HG03039 (cell line): ENCODE measurements around the gene EEIG1.

ENCODE experiments used
- ATAC-seq: cut with Tn5 transposase; IDR thresholded peaks from one replicate; pipeline ENCODE4 v1.9.1; 2021; ENCODE audit warnings: mild to moderate bottlenecking, moderate library complexity; ENCODE audit not compliant: unreplicated experiment

Gene EEIG1

GRCh38 chr9:127975376-127976315, 5.1 kb downstream of the EEIG1 start:
- ATAC-seq: no peak

GRCh38 chr9:127974769-127975261, 6.0 kb downstream of the EEIG1 start:
- no peak for ATAC-seq

GRCh38 chr9:127974001-127974768, 6.6 kb downstream of the EEIG1 start:
- ATAC-seq: no peak

- no peak for ATAC-seq
Measured at GRCh38 chr9:127973169-127974000, 7.4 kb downstream of the EEIG1 start.

- no peak for ATAC-seq
Measured at GRCh38 chr9:127972236-127972871, 8.4 kb downstream of the EEIG1 start.

GRCh38 chr9:127971357-127972235, 9.2 kb downstream of the EEIG1 start:
- no peak for ATAC-seq

- ATAC-seq: peak; percentile 57
Measured at GRCh38 chr9:127970401-127971313, 10.1 kb downstream of the EEIG1 start.

- no peak for ATAC-seq
Measured at GRCh38 chr9:127968700-127969383, 11.9 kb downstream of the EEIG1 start.

GRCh38 chr9:127968042-127968441, 12.7 kb downstream of the EEIG1 start:
- no peak for ATAC-seq

- no peak for ATAC-seq
Measured at GRCh38 chr9:127967151-127967809, 13.5 kb downstream of the EEIG1 start.

- ATAC-seq: no peak
Measured at GRCh38 chr9:127966416-127967150, 14.2 kb downstream of the EEIG1 start.

GRCh38 chr9:127965953-127966352, 14.8 kb downstream of the EEIG1 start:
- ATAC-seq: no peak

- ATAC-seq: no peak
Measured at GRCh38 chr9:127963359-127964064, 17.3 kb downstream of the EEIG1 start.

GRCh38 chr9:127963041-127963358, 17.8 kb downstream of the EEIG1 start:
- no peak for ATAC-seq

GRCh38 chr9:127962278-127962677, 18.5 kb downstream of the EEIG1 start:
- ATAC-seq: no peak

GRCh38 chr9:127961613-127962155, 19.1 kb downstream of the EEIG1 start:
- no peak for ATAC-seq
